GM12878 (cell line): ENCODE results near the gene SYCP2. TPM values are rescaled to one million over a fixed set of nuclear protein-coding genes. Genes with fewer than 3 reads are reported as not detected.

Experiments used
- ATAC-seq: fragments of 200-7000 bp; cut with Tn5 transposase; 3 replicates; pipeline ENCODE4 v1.9.1; 2020; ENCODE audit warnings: mild to moderate bottlenecking, moderate library complexity
- BruUV-seq: library from RNA; stranded (reverse); fragments of 400-500 nt; replicated peaks from 2 replicates; lab custom pipeline; 2021; lab: Mats Ljungman, UMichigan
- CTCF ChIA-PET: fragments of 300-600 bp; sonication (Branson Sonifier 250); formaldehyde crosslinking; extraction: SDS; loops from one replicate; lab custom pipeline; 2021; ENCODE audit warnings: inconsistent platforms; lab: Yijun Ruan, JAX
- POLR2A ChIA-PET: fragments of 350-600 bp; formaldehyde crosslinking; extraction: SDS; loops from one replicate; lab custom pipeline; 2021; ENCODE audit warnings: inconsistent platforms; lab: Charles Lee
- RAD21 ChIA-PET: fragments of 300-600 bp; sonication (Branson Sonifier 250); formaldehyde crosslinking; loops from one replicate; lab custom pipeline; 2023; ENCODE audit warnings: antibody characterized with exemption; ENCODE audit not compliant: unreplicated experiment; lab: Charles Lee
- SMC1A ChIA-PET: fragments of 300-600 bp; sonication (Branson Sonifier 250); formaldehyde crosslinking; loops from one replicate; lab custom pipeline; 2023; ENCODE audit not compliant: unreplicated experiment, uncharacterized antibody; lab: Charles Lee
- DNase-seq: peaks from one replicate; pipeline ENCODE4 v3.0.0-alpha.2; 2011; ENCODE audit warnings: low read depth, low spot score
- FAIRE-seq: peaks from 3 replicates; lab custom pipeline; 2011; peaks lifted over from hg19 to GRCh38; lab: Jason Lieb, UNC
- H2AFZ ChIP-seq: 2 replicates; pipeline ENCODE4 v1.6.0; 2011; ENCODE audit warnings: low read depth, low read length, control low read depth; ENCODE audit not compliant: control insufficient read depth
- H3K27ac ChIP-seq: 2 replicates; pipeline ENCODE4 v1.5.1; 2011; ENCODE audit warnings: control low read depth; ENCODE audit not compliant: control insufficient read depth, insufficient read depth
- H3K27me3 ChIP-seq, 2 experiments: replicated peaks in 1 of 2; 2 replicates each; pipeline versions ENCODE4 v1.6.0 to v1.6.1; 2011; ENCODE audit warnings: low read length in 1 of 2; ENCODE audit not compliant: control insufficient read depth in 2 of 2, insufficient read depth in 2 of 2
- H3K36me3 ChIP-seq, 2 experiments: 2 replicates each; pipeline ENCODE4 v1.5.1; 2011; ENCODE audit warnings: low read length in 1 of 2; ENCODE audit not compliant: control insufficient read depth in 2 of 2, insufficient read depth in 2 of 2
- H3K4me1 ChIP-seq: 2 replicates; pipeline ENCODE4 v1.6.1; 2011; ENCODE audit warnings: mild to moderate bottlenecking, low read length, moderate library complexity, mixed read lengths; ENCODE audit not compliant: control insufficient read depth, insufficient read depth
- H3K4me2 ChIP-seq: 2 replicates; pipeline ENCODE4 v1.6.0; 2011; ENCODE audit warnings: control low read depth; ENCODE audit not compliant: control insufficient read depth, insufficient read depth
- H3K4me3 ChIP-seq: fragments of 200-600 bp; sonication (generic); 2 replicates; pipeline ENCODE4 v1.5.1; 2016
- H3K79me2 ChIP-seq: 2 replicates; pipeline ENCODE4 v1.6.0; 2011; ENCODE audit warnings: low read length; ENCODE audit not compliant: control insufficient read depth, insufficient read depth
- H3K9ac ChIP-seq: 2 replicates; pipeline ENCODE4 v1.8.0; 2011; ENCODE audit warnings: low read length, control low read depth, mixed read lengths; ENCODE audit not compliant: control insufficient read depth, insufficient read depth
- H3K9me3 ChIP-seq: replicated peaks from 3 replicates; pipeline ENCODE4 v1.5.1; 2011; ENCODE audit warnings: mild to moderate bottlenecking, low read length; ENCODE audit not compliant: control insufficient read depth, insufficient read depth
- H4K20me1 ChIP-seq: 2 replicates; pipeline ENCODE4 v1.6.0; 2011; ENCODE audit not compliant: control insufficient read depth, insufficient read depth
- BCL3 ChIP-seq: IDR thresholded peaks from 2 replicates; pipeline ENCODE4 v1.6.1; 2011; ENCODE audit warnings: borderline replicate concordance, low read depth, mild to moderate bottlenecking, moderate library complexity, low read length; ENCODE audit not compliant: insufficient read depth, poor library complexity, severe bottlenecking
- CHD4 ChIP-seq: fragments of 200-600 bp; sonication (generic); IDR thresholded peaks from 2 replicates; pipeline ENCODE4 v1.6.1; 2016; ENCODE audit warnings: mild to moderate bottlenecking
- HDAC2 ChIP-seq: fragments of 200-600 bp; sonication (generic); IDR thresholded peaks from 2 replicates; pipeline ENCODE4 v1.6.1; 2017
- HDAC6 ChIP-seq: fragments of 200-600 bp; sonication (generic); IDR thresholded peaks from one replicate; pipeline ENCODE4 v1.8.0; 2017; ENCODE audit warnings: antibody characterized with exemption; ENCODE audit not compliant: unreplicated experiment
- IRF4 ChIP-seq: IDR thresholded peaks from 2 replicates; pipeline ENCODE4 v1.6.1; 2011; ENCODE audit warnings: low read depth, low read length
- JUNB ChIP-seq: IDR thresholded peaks from 2 replicates; pipeline ENCODE4 v1.6.1; 2016; ENCODE audit warnings: antibody characterized with exemption, mild to moderate bottlenecking
- MEF2B ChIP-seq: fragments of 450-650 bp; IDR thresholded peaks from 2 replicates; pipeline ENCODE4 v1.6.1; 2018; ENCODE audit warnings: mild to moderate bottlenecking, moderate library complexity; ENCODE audit not compliant: partially characterized antibody, poor library complexity, severe bottlenecking
- MLLT1 ChIP-seq: fragments of 450-650 bp; IDR thresholded peaks from 2 replicates; pipeline ENCODE4 v1.6.1; 2016; ENCODE audit warnings: mild to moderate bottlenecking
- RB1 ChIP-seq: fragments of 450-650 bp; formaldehyde crosslinking; IDR thresholded peaks from 2 replicates; pipeline ENCODE4 v1.6.1; 2017; ENCODE audit warnings: mild to moderate bottlenecking, borderline replicate concordance
- RCOR1 ChIP-seq: conservative IDR thresholded peaks from 2 replicates; pipeline ENCODE4 v1.6.1; 2012; ENCODE audit warnings: low read depth, low read length, improper control_type of control experiment
- RFX5 ChIP-seq: IDR thresholded peaks from 2 replicates; pipeline ENCODE4 v1.6.1; 2011; ENCODE audit warnings: low read depth, low read length, improper control_type of control experiment
- RUNX3 ChIP-seq: IDR thresholded peaks from 2 replicates; pipeline ENCODE4 v1.6.1; 2012; ENCODE audit warnings: low read length, inconsistent platforms
- SMAD1 ChIP-seq: fragments of 450-650 bp; IDR thresholded peaks from 2 replicates; pipeline ENCODE4 v1.6.1; 2018; ENCODE audit warnings: mild to moderate bottlenecking, low read depth; ENCODE audit not compliant: partially characterized antibody
- SMC3 ChIP-seq: IDR thresholded peaks from 2 replicates; pipeline ENCODE4 v1.6.1; 2011; ENCODE audit warnings: low read length, improper control_type of control experiment, borderline replicate concordance
- TAF1 ChIP-seq: IDR thresholded peaks from 2 replicates; pipeline ENCODE4 v1.6.1; 2011; ENCODE audit warnings: mild to moderate bottlenecking, low read depth, low read length, borderline replicate concordance
- ZBED1 ChIP-seq: IDR thresholded peaks from 2 replicates; pipeline ENCODE4 v1.6.1; 2016; ENCODE audit warnings: borderline replicate concordance
- ZNF622 ChIP-seq: fragments of 450-650 bp; IDR thresholded peaks from 2 replicates; pipeline ENCODE4 v1.6.1; 2017; ENCODE audit warnings: mild to moderate bottlenecking, inconsistent platforms
- ZSCAN29 ChIP-seq: fragments of 450-650 bp; IDR thresholded peaks from 2 replicates; pipeline ENCODE4 v1.6.1; 2017; ENCODE audit warnings: mild to moderate bottlenecking, moderate library complexity
- WGBS: methylation state at CpG from one replicate; pipeline ENCODE4 v1.1.6; 2016; ENCODE audit warnings: low lambda C conversion rate; ENCODE audit not compliant: insufficient replicate concordance, insufficient coverage; ENCODE audit errors: missing lambda C conversion rate; 5-methylcytosine and 5-hydroxymethylcytosine counted together
- in situ Hi-C: fragments of 300-500 bp; cut with MboI; formaldehyde crosslinking; loops from 9 replicates; pipeline ENCODE4 v1.14.3; 2018; ENCODE audit warnings: mixed read lengths
- intact Hi-C: fragments of 100-400 bp; cut with micrococcal nuclease; formaldehyde crosslinking; loops from one replicate; pipeline ENCODE4 v1.14.2; 2022; ENCODE audit not compliant: unreplicated experiment
- polyA plus RNA-seq, 11 experiments: library from polyadenylated mRNA; depleted of rRNA in 4 of 11; unstranded in 6 of 11; stranded (reverse) in 5 of 11; fragments of >200 nt; fragmentation: Nextera tagmentation in 4 of 11; fragmentation: Illumina TruSeq in 1 of 11; extraction: Ambion mirVana in 4 of 11; extraction: Trizol in 1 of 11; gene quantifications; 1 replicate in 1 of 11; 2 replicates in 10 of 11; pipeline versions ENCODE4 v1.2.1 to v1.2.3, GENCODE V29; 2011 to 2016; ENCODE audit warnings: inconsistent platforms in 2 of 11, missing spikeins in 2 of 11, low read depth in 1 of 11
- total RNA-seq, 4 experiments: library from RNA; depleted of rRNA in 3 of 4; stranded (reverse); fragments of >200 nt in 3 of 4; fragmentation: Illumina TruSeq in 1 of 4; extraction: Trizol in 1 of 4; gene quantifications; 2 replicates each; pipeline versions ENCODE4 v1.2.1 to v1.2.3, GENCODE V29; 2013 to 2021

The SYCP2 gene
- total and polyA plus RNA-seq, 10 of the 15 experiments (the other 5 are each of a cell fraction or from before 2014, with no cell fraction given), result 0.01 to 0.18 (median 0.09) TPM; not detected in 2

GRCh38 chr20:59821788-59822187 lies 111.6 kb downstream of the SYCP2 start:
- no peak overlapping the region for H3K4me3 ChIP-seq
- H2AFZ ChIP-seq, result no peak overlapping the region
- CTCF ChIA-PET, result no interaction called here

GRCh38 chr20:59821201-59821600 lies 112.2 kb downstream of the SYCP2 start:
- intact Hi-C loops (no loop called here), in situ Hi-C loops (loop anchor here (25.0 kb wide), 1 partner anchor 1259 kb away; no protein-coding TSS in a partner anchor)
- no TSS peak for BruUV-seq
- ChIA-PET RAD21 (no interaction called here), CTCF (interaction anchor here (2.0 kb wide), 1 partner anchor 28 kb away, joined by 8 read pairs; no protein-coding TSS in a partner anchor), POLR2A (no interaction called here), SMC1A (no interaction called here)
- H3K9ac ChIP-seq, result no peak overlapping the region
- ATAC-seq (no peak), FAIRE-seq (no peak), DNase-seq (no peak)
- H3K9me3 ChIP-seq, result no peaks in the 10 kb centered on the region
- H4K20me1 ChIP-seq, result no peaks in the 10 kb centered on the region
- H3K36me3 ChIP-seq, result no peaks in the 10 kb centered on the region
- WGBS, result 47% methylated on average over 7 of the region's 7 CpGs
- no peaks in the 10 kb centered on the region for H3K4me1 ChIP-seq
- no peak overlapping the region for H3K4me3 ChIP-seq
- H3K79me2 ChIP-seq, result no peaks in the 10 kb centered on the region
- no peaks in the 10 kb centered on the region for H3K27me3 ChIP-seq
- H3K4me2 ChIP-seq, result no peak overlapping the region
- H3K27ac ChIP-seq, result no peak overlapping the region
- no peak overlapping the region for H2AFZ ChIP-seq
- TF ChIP-seq SMC3 (no peak), JUNB (no peak), RB1 (no peak), TAF1 (no peak), HDAC6 (no peak), ZSCAN29 (no peak), MEF2B (no peak), MLLT1 (no peak), SMAD1 (no peak), BCL3 (no peak)

More at GRCh38 chr20:59821788-59822187, 111.6 kb downstream of the SYCP2 start:
- Histone ChIP-seq H3K27me3 (no peaks in the 10 kb centered on the region), H3K79me2 (no peaks in the 10 kb centered on the region), H3K4me2 (no peak overlapping the region), H3K9me3 (no peaks in the 10 kb centered on the region), H3K27ac (no peak overlapping the region), H3K9ac (no peak overlapping the region), H4K20me1 (no peaks in the 10 kb centered on the region), H3K36me3 (no peaks in the 10 kb centered on the region), H3K4me1 (no peaks in the 10 kb centered on the region)
- POLR2A ChIA-PET, result no interaction called here
- DNase-seq (no peak), FAIRE-seq (no peak), ATAC-seq (no peak)
- SMC1A ChIA-PET, result no interaction called here
- whole genome bisulfite sequencing, result 47% methylated on average over 3 of the region's 19 CpGs
- RAD21 ChIA-PET, result no interaction called here
- BruUV-seq, result no TSS peak
- intact Hi-C loops (no loop called here), in situ Hi-C loops (loop anchor here (25.0 kb wide), 1 partner anchor 1259 kb away; no protein-coding TSS in a partner anchor)
- no peak for TF ChIP-seq ZNF622
- no peak for TF ChIP-seq HDAC2
- no peak for TF ChIP-seq RUNX3
- TF ChIP-seq SMC3, result no peak
- TF ChIP-seq RCOR1, result no peak
- no peak for TF ChIP-seq ZBED1
- TF ChIP-seq IRF4, result no peak
- no peak for TF ChIP-seq RFX5
- TF ChIP-seq CHD4, result no peak
- TF ChIP-seq, all 136 proteins: peak for 0
